ENCODE data around the gene APOBEC3H. TPM values are rescaled to one million over a fixed set of nuclear protein-coding genes. Genes with fewer than 3 reads are reported as not detected.

Gene APOBEC3H
- total RNA-seq, 1 experiment from 2014 or later, result 1.8 TPM

GRCh38 chr22:39115570-39115969 lies 18.5 kb downstream of the APOBEC3H start (continued):
- TF ChIP-seq SRF (IDR thresholded peaks at IDR 0.05; ENCODE audit: low read depth), result no peak
- no peak for TF ChIP-seq POLR2A (IDR thresholded peaks at IDR 0.05; ENCODE audit: borderline replicate concordance, extremely low read depth, insufficient read depth, insufficient read length)
- no peak for TF ChIP-seq ELF1 (IDR thresholded peaks at IDR 0.05; ENCODE audit: borderline replicate concordance, low read depth)
- TF ChIP-seq EGR1 (IDR thresholded peaks at IDR 0.05; ENCODE audit: low read depth), result no peak
- TF ChIP-seq SP1 (IDR thresholded peaks at IDR 0.05; ENCODE audit: low read depth), result no peak

DNA sequence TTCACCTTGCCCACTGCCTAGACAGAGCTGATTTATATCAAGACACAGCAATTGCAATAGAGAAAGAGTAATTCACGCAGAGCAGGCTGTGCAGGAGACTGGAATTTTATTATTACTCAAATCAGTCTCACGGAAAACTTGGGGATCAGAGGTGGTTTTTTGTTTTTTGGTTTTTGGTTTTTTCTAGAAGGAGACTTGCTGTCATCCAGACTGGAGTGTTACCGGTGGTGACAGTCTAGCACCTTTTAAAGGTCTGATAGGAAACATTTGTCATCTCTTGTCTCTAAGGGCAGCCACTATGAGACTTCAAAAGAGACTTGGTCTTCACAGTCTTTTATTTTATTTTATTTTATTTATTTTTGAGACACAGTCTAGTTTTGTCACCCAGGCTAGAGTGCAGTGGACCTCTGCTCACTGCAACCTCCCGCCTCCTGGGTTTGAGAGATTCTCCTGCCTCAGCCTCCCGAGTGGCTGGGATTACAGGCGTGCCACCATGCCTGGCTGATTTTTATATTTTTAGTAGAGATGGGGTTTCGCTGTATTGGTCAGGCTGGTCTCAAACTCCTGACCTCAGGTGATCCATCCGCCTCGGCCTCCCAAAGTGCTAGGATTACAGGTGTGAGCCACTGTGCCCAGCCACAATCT lies 19.1 kb downstream of the APOBEC3H start:
- TF ChIP-seq EGR1 (IDR thresholded peaks at IDR 0.05; ENCODE audit: low read depth) (no peak), CEBPB (IDR thresholded peaks at IDR 0.05; ENCODE audit: low read depth) (no peak), TCF7L2 (IDR thresholded peaks at IDR 0.05; ENCODE audit: borderline replicate concordance, extremely low read depth, insufficient read depth, insufficient read length) (no peak), MAX (IDR thresholded peaks at IDR 0.05) (no peak), ZBTB33 (IDR thresholded peaks at IDR 0.05; ENCODE audit: extremely low read depth, insufficient replicate concordance, low read length) (no peak), CBX3 (IDR thresholded peaks at IDR 0.05; ENCODE audit: low read depth) (no peak), POLR2AphosphoS5 (IDR thresholded peaks at IDR 0.05; ENCODE audit: low read depth, low read length) (no peak), SIN3A (IDR thresholded peaks at IDR 0.05; ENCODE audit: low read depth) (no peak), FOSL1 (IDR thresholded peaks at IDR 0.05; ENCODE audit: low read depth) (no peak), SP1 (IDR thresholded peaks at IDR 0.05; ENCODE audit: low read depth) (no peak), REST (IDR thresholded peaks at IDR 0.05; ENCODE audit: low read depth) (no peak)
- RAD21 ChIA-PET (ENCODE audit: low non-redundant PET in 1 of 2, low total read pairs in 2 of 2, uncharacterized antibody in 2 of 2, unreplicated experiment in 2 of 2), result no interaction called here
- intact Hi-C loops (cut with micrococcal nuclease), result loop anchor here (5.0 kb wide), 2 partner anchors 189 to 1064 kb away; no protein-coding TSS in a partner anchor

More for the DNA sequence above, 19.1 kb downstream of the APOBEC3H start:
- no TSS peak for BruUV-seq (replicated peaks)
- POLR2A ChIA-PET, result no interaction called here
- Histone ChIP-seq H3K27me3 (ENCODE audit: insufficient read depth, low read length) (no peaks in the 10 kb centered on the region), H3K4me2 (ENCODE audit: low read length) (no peak overlapping the region), H3K4me3 (replicated peaks in 1 of 2; ENCODE audit: low read depth in 1 of 2, low read length in 2 of 2) (no peak overlapping the region), H3K9ac (ENCODE audit: low read length) (no peak overlapping the region), H4K20me1 (ENCODE audit: insufficient read depth) (no peaks in the 10 kb centered on the region), H3K36me3 (ENCODE audit: control insufficient read depth in 1 of 2, insufficient read depth in 2 of 2, low read length in 2 of 2) (no peaks in the 10 kb centered on the region), H3K9me3 (ENCODE audit: control insufficient read depth in 1 of 2, insufficient read depth in 1 of 2, low read depth in 1 of 2, low read length in 2 of 2) (no peaks in the 10 kb centered on the region), H3K9me2 (ENCODE audit: insufficient read depth) (no peaks in the 10 kb centered on the region), H3K27ac (ENCODE audit: low read depth, low read length) (no peak overlapping the region), H3K4me1 (ENCODE audit: control insufficient read depth in 1 of 2, insufficient read depth in 2 of 2, low read length in 2 of 2) (no peaks in the 10 kb centered on the region), H2AFZ (ENCODE audit: low read depth, low read length, poor library complexity, severe bottlenecking) (no peak overlapping the region), H3K79me2 (ENCODE audit: insufficient read depth, low read length) (no peaks in the 10 kb centered on the region)
- ATAC-seq, result no peak
- CTCF ChIA-PET, result interaction anchor here (1.0 to 1.8 kb wide), 2 partner anchors 17 to 347 kb away, joined by 4 read pairs; no protein-coding TSS in a partner anchor
- no peak for DNase-seq (ENCODE audit: low read depth, low spot score)

All from HCT116 (cell line).